Uterus (tissue), 2 donors: ENCODE data around the gene NOL4L.

ENCODE experiments used
- CTCF ChIP-seq, 4 experiments: fragments of 200-600 bp in 2 of 4; fragments of 450-650 bp in 2 of 4; sonication (generic) in 2 of 4; IDR thresholded peaks; one replicate each; pipeline ENCODE4 v1.5.1; 2016 to 2019; ENCODE audit warnings: antibody characterized with exemption in 4 of 4, mild to moderate bottlenecking in 2 of 4, moderate library complexity in 1 of 4
- POLR2A ChIP-seq, 2 donors: fragments of 450-650 bp; IDR thresholded peaks; one replicate each; pipeline ENCODE4 v1.6.1; 2016; ENCODE audit warnings: antibody characterized with exemption in 2 of 2, mild to moderate bottlenecking in 1 of 2, moderate library complexity in 1 of 2

DNA sequence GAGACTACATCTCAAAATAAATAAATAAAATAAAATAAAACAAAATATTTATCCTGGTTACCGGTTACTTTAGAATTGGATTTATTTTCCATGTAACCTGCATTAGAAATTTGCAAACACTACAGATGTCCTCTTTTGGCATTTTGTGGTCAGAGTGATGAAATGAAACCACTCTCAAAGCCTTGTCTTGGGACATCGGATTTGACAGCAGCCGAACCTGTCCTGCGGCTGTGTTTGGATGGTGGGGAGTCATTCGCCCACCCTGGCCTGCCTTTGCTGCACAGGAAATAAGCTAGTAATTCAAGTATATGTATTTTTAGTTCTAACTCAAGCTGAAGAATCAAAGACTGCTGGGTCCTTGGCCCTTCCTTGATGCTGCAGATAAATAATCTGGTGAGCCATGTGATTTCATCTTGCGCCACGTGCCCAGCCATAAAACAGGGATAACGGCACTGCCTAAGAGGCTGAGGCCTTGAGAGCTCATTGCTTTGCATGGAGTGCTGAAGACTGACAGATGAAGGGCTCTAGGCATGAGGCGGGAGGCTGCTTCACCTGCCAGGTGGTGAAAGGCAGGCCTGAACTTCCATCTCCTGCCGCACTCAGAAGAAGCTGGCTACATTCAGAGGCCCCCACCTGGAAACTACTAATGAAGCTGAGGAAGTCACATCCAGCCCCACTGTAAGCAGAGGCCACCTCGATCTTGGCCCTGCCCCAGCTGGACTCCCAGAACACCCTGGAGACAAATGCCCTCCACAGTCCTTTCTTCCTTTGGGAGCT lies 76.9 kb downstream of the NOL4L start:
- TF ChIP-seq CTCF (IDR thresholded peaks at IDR 0.05) (no peak), POLR2A (IDR thresholded peaks at IDR 0.05) (no peak)
